HEK293 (cell line): Measurements from ENCODE around the gene ELOVL1.

Experiments used
- CTCF ChIA-PET: fragments of 350-600 bp; formaldehyde crosslinking; extraction: SDS; loops from one replicate; lab custom pipeline; 2021; ENCODE audit warnings: antibody characterized with exemption; lab: Yijun Ruan, JAX
- POLR2A ChIA-PET: fragments of 300-600 bp; formaldehyde crosslinking; extraction: SDS; loops from one replicate; lab custom pipeline; 2020; ENCODE audit warnings: antibody characterized with exemption, inconsistent platforms; lab: Yijun Ruan, JAX
- H3K27ac ChIP-seq: fragments of 200-500 bp; sonication (Bioruptor generic); 2 replicates; pipeline ENCODE4 v1.5.1; 2014; ENCODE audit warnings: low read depth, low read length, control low read depth, inconsistent platforms; ENCODE audit errors: extremely low read depth
- H3K36me3 ChIP-seq, 2 experiments: fragments of 200-500 bp in 1 of 2; sonication (Bioruptor generic) in 1 of 2; 1 replicate in 1 of 2; 2 replicates in 1 of 2; pipeline ENCODE4 v1.5.1; 2014 to 2017; ENCODE audit warnings: inconsistent platforms in 2 of 2, low read length in 2 of 2; ENCODE audit not compliant: control insufficient read depth in 2 of 2, insufficient read depth in 1 of 2
- H3K4me1 ChIP-seq: fragments of 200-500 bp; sonication (Bioruptor generic); 2 replicates; pipeline ENCODE4 v1.5.1; 2014; ENCODE audit warnings: mild to moderate bottlenecking, low read length, inconsistent platforms; ENCODE audit not compliant: control insufficient read depth, insufficient read depth
- H3K4me3 ChIP-seq: 2 replicates; pipeline ENCODE4 v1.5.1; 2011; ENCODE audit warnings: low read depth, mild to moderate bottlenecking, control low read depth, low read length, moderate library complexity
- H3K9me3 ChIP-seq: fragments of 200-500 bp; sonication (Bioruptor generic); 2 replicates; pipeline ENCODE4 v1.5.1; 2014; ENCODE audit warnings: low read depth, low read length, inconsistent platforms; ENCODE audit not compliant: control insufficient read depth, insufficient read depth
- EGR2 ChIP-seq: fragments of 450-650 bp; formaldehyde crosslinking; IDR thresholded peaks from 2 replicates; pipeline ENCODE4 v1.5.1; 2016; ENCODE audit warnings: low read depth, missing biosample characterization, missing genetic modification characterization
- MZF1 ChIP-seq: fragments of 450-650 bp; formaldehyde crosslinking; IDR thresholded peaks from 2 replicates; pipeline ENCODE4 v1.5.1; 2017; ENCODE audit warnings: missing biosample characterization, missing genetic modification characterization, borderline replicate concordance
- OVOL3 ChIP-seq: fragments of 450-650 bp; formaldehyde crosslinking; IDR thresholded peaks from 2 replicates; pipeline ENCODE4 v1.5.1; 2016; ENCODE audit warnings: missing biosample characterization, missing genetic modification characterization
- SALL2 ChIP-seq: fragments of 450-650 bp; formaldehyde crosslinking; IDR thresholded peaks from 2 replicates; pipeline ENCODE4 v1.5.0; 2017; ENCODE audit warnings: missing biosample characterization, mild to moderate bottlenecking, missing genetic modification characterization, borderline replicate concordance
- SCRT1 ChIP-seq: fragments of 450-650 bp; formaldehyde crosslinking; IDR thresholded peaks from 2 replicates; pipeline ENCODE4 v1.5.1; 2016; ENCODE audit warnings: missing biosample characterization, missing genetic modification characterization, borderline replicate concordance
- SCRT2 ChIP-seq: fragments of 450-650 bp; formaldehyde crosslinking; IDR thresholded peaks from 2 replicates; pipeline ENCODE4 v1.5.1; 2016; ENCODE audit warnings: missing biosample characterization, missing genetic modification characterization
- SP7 ChIP-seq: fragments of 450-650 bp; formaldehyde crosslinking; IDR thresholded peaks from 2 replicates; pipeline ENCODE4 v1.5.1; 2016; ENCODE audit warnings: missing biosample characterization, missing genetic modification characterization
- TCF7L2 ChIP-seq: IDR thresholded peaks from 2 replicates; pipeline ENCODE4 v1.6.1; 2011; ENCODE audit warnings: low read depth, mild to moderate bottlenecking, inconsistent platforms, low read length, moderate library complexity, borderline replicate concordance
- TRIM28 ChIP-seq: IDR thresholded peaks from 2 replicates; pipeline ENCODE4 v1.6.1; 2011; ENCODE audit warnings: low read length, control low read depth, borderline replicate concordance
- WT1 ChIP-seq: fragments of 450-650 bp; formaldehyde crosslinking; IDR thresholded peaks from 2 replicates; pipeline ENCODE4 v1.5.1; 2016; ENCODE audit warnings: missing biosample characterization, missing genetic modification characterization
- ZBTB48 ChIP-seq: fragments of 450-650 bp; formaldehyde crosslinking; IDR thresholded peaks from 2 replicates; pipeline ENCODE4 v1.5.1; 2016; ENCODE audit warnings: missing biosample characterization, missing genetic modification characterization
- ZFP69B ChIP-seq: fragments of 450-650 bp; formaldehyde crosslinking; IDR thresholded peaks from 2 replicates; pipeline ENCODE4 v1.5.1; 2016; ENCODE audit warnings: missing biosample characterization, missing genetic modification characterization
- ZNF121 ChIP-seq: fragments of 450-650 bp; formaldehyde crosslinking; IDR thresholded peaks from 2 replicates; pipeline ENCODE4 v1.5.1; 2016; ENCODE audit warnings: missing biosample characterization, missing genetic modification characterization
- ZNF133 ChIP-seq: fragments of 450-650 bp; formaldehyde crosslinking; IDR thresholded peaks from 2 replicates; pipeline ENCODE4 v1.5.1; 2016; ENCODE audit warnings: missing biosample characterization, missing genetic modification characterization
- ZNF155 ChIP-seq: fragments of 450-650 bp; formaldehyde crosslinking; IDR thresholded peaks from 2 replicates; pipeline ENCODE4 v1.5.1; 2016; ENCODE audit warnings: missing biosample characterization, missing genetic modification characterization
- ZNF157 ChIP-seq: fragments of 450-650 bp; formaldehyde crosslinking; IDR thresholded peaks from 2 replicates; pipeline ENCODE4 v1.5.1; 2016; ENCODE audit warnings: missing biosample characterization, missing genetic modification characterization
- ZNF24 ChIP-seq: fragments of 450-650 bp; formaldehyde crosslinking; IDR thresholded peaks from 2 replicates; pipeline ENCODE4 v1.5.1; 2016; ENCODE audit warnings: missing biosample characterization, missing genetic modification characterization
- ZNF248 ChIP-seq: fragments of 450-650 bp; formaldehyde crosslinking; IDR thresholded peaks from 2 replicates; pipeline ENCODE4 v1.5.1; 2017; ENCODE audit warnings: missing biosample characterization, missing genetic modification characterization
- ZNF335 ChIP-seq: fragments of 450-650 bp; formaldehyde crosslinking; conservative IDR thresholded peaks from 2 replicates; pipeline ENCODE4 v1.5.1; 2016; ENCODE audit warnings: missing biosample characterization, missing genetic modification characterization
- ZNF404 ChIP-seq: fragments of 450-650 bp; formaldehyde crosslinking; IDR thresholded peaks from 2 replicates; pipeline ENCODE4 v1.5.1; 2017; ENCODE audit warnings: missing biosample characterization, missing genetic modification characterization
- ZNF416 ChIP-seq: fragments of 450-650 bp; formaldehyde crosslinking; IDR thresholded peaks from 2 replicates; pipeline ENCODE4 v1.5.1; 2016; ENCODE audit warnings: missing biosample characterization, missing genetic modification characterization
- ZNF529 ChIP-seq: fragments of 450-650 bp; formaldehyde crosslinking; IDR thresholded peaks from 2 replicates; pipeline ENCODE4 v1.5.1; 2017; ENCODE audit warnings: missing genetic modification characterization, missing biosample characterization; ENCODE audit not compliant: insufficient replicate concordance
- ZNF560 ChIP-seq: fragments of 450-650 bp; formaldehyde crosslinking; IDR thresholded peaks from 2 replicates; pipeline ENCODE4 v1.5.1; 2017; ENCODE audit warnings: missing biosample characterization, missing genetic modification characterization, borderline replicate concordance
- ZNF626 ChIP-seq: fragments of 450-650 bp; sonication (Bioruptor Pico); formaldehyde crosslinking; IDR thresholded peaks from 2 replicates; pipeline ENCODE4 v1.5.1; 2018; ENCODE audit warnings: missing biosample characterization, missing genetic modification characterization, inconsistent platforms
- ZNF707 ChIP-seq: fragments of 450-650 bp; formaldehyde crosslinking; IDR thresholded peaks from 2 replicates; pipeline ENCODE4 v1.5.1; 2016; ENCODE audit warnings: missing biosample characterization, missing genetic modification characterization
- ZNF768 ChIP-seq: fragments of 450-650 bp; formaldehyde crosslinking; IDR thresholded peaks from 2 replicates; pipeline ENCODE4 v1.5.1; 2018; ENCODE audit warnings: missing biosample characterization, mild to moderate bottlenecking, missing genetic modification characterization
- TF ChIP-seq, protein P1 (sequence below): fragments of 450-650 bp; formaldehyde crosslinking; IDR thresholded peaks from 2 replicates; pipeline ENCODE4 v1.5.1; 2016; ENCODE audit warnings: missing biosample characterization, missing genetic modification characterization

The ELOVL1 gene

DNA sequence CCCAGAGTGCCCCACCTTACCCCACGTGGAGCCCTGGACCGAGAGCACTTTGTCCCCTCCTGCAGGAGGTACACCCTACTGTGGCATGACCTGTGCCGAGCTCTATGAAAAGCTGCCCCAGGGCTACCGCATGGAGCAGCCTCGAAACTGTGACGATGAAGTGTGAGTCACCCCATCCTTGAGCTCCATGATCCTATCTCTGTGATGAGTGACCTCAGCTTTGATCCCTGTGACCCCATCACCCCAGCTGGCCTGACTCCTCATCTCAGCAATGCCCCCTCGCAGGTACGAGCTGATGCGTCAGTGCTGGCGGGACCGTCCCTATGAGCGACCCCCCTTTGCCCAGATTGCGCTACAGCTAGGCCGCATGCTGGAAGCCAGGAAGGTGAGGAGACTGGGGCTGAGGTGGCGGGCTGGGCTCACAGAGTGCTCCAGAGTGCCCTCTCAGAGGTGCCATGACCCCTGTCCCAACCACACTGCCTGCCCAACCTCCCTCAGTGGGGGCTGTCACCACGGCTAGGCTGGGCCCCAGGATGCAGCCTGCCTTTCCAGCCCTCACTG, 46.4 kb downstream of the ELOVL1 start:
- CTCF ChIA-PET = no interaction called here
- Histone ChIP-seq H3K4me1 (no peaks in the 10 kb centered on the region), H3K36me3 (no peaks in the 10 kb centered on the region), H3K27ac (no peak overlapping the region), H3K4me3 (no peak overlapping the region), H3K9me3 (no peaks in the 10 kb centered on the region)
- POLR2A ChIA-PET = interaction anchor here (0.5 kb wide), 1 partner anchor 45 kb away, joined by 3 read pairs; no protein-coding TSS in a partner anchor
- TF ChIP-seq OVOL3 (tag by site-specific recombination) (no peak), ZNF529 (tag by site-specific recombination) (no peak), ZNF155 (tag by site-specific recombination) (no peak), ZNF121 (tag by site-specific recombination) (no peak), TCF7L2 (no peak), EGR2 (tag by site-specific recombination) (no peak), ZNF248 (tag by site-specific recombination) (no peak), MZF1 (no peak)

DNA sequence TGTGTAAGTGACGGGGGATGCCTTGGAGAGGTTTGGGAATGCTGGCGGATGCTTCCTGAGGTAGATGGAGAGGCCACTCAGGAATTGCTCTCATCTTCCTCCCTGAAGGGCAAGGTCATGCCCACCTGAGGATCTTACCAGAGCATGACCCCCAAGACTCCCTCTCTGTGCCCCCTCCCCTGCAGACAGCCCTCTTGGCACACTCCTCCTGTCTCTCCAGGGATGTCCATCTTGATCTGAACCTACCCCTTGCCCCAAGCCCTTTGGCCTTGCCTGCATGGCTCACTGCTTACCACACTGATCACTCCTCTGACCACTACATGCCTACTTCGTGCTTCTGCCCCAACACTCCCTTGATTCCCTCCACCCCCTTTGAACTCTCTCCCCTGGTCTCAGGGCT, 48.0 kb downstream of the ELOVL1 start:
- Histone ChIP-seq H3K4me3 (no peak overlapping the region), H3K36me3 (no peaks in the 10 kb centered on the region)
- no peak for TF ChIP-seq ZNF768
- no peak for TF ChIP-seq TCF7L2
- no peak for TF ChIP-seq ZNF707 (tag by site-specific recombination)
- no peak for TF ChIP-seq ZNF133 (tag by site-specific recombination)
- TF ChIP-seq WT1 (tag by site-specific recombination) = no peak
- TF ChIP-seq ZNF529 (tag by site-specific recombination) = no peak
- TF ChIP-seq TRIM28 = no peak
- TF ChIP-seq, protein P1, sequence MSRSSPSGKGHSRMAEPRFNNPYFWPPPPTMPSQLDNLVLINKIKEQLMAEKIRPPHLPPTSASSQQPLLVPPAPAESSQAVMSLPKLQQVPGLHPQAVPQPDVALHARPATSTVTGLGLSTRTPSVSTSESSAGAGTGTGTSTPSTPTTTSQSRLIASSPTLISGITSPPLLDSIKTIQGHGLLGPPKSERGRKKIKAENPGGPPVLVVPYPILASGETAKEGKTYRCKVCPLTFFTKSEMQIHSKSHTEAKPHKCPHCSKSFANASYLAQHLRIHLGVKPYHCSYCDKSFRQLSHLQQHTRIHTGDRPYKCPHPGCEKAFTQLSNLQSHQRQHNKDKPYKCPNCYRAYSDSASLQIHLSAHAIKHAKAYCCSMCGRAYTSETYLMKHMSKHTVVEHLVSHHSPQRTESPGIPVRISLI = no peak
- TF ChIP-seq ZBTB48 (tag by site-specific recombination) = no peak
- TF ChIP-seq ZNF121 (tag by site-specific recombination) = no peak
- no peak for TF ChIP-seq ZNF560
- no peak for TF ChIP-seq SALL2
- TF ChIP-seq ZNF335 (tag by site-specific recombination) = no peak
- no peak for TF ChIP-seq SP7 (tag by site-specific recombination)
- TF ChIP-seq ZNF157 (tag by site-specific recombination) = no peak
- TF ChIP-seq ZNF24 = no peak
- TF ChIP-seq ZFP69B (tag by site-specific recombination) = no peak
- TF ChIP-seq, all 188 proteins: peak for 0
- no peaks in the 10 kb centered on the region for H3K4me1 ChIP-seq
- no peak overlapping the region for H3K27ac ChIP-seq
- ChIA-PET CTCF (no interaction called here), POLR2A (no interaction called here)
- H3K9me3 ChIP-seq = no peaks in the 10 kb centered on the region

DNA sequence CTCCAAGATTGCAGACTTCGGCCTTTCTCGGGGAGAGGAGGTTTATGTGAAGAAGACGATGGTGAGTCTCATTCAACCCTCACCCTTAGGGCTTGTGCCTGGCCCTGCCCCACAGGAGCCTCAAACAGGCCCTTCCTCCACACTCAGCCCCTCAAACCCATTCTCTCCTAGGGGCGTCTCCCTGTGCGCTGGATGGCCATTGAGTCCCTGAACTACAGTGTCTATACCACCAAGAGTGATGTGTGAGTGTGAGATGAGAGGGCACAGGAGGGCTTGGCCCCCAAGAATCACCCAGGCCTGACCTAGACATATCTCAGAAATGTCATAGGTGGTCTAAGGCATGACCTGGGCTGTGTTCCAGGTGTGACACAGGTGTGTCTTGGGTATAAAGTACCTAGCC, 48.5 kb downstream of the ELOVL1 start:
- ChIA-PET CTCF (no interaction called here), POLR2A (no interaction called here)
- TF ChIP-seq SCRT2 (tag by site-specific recombination) (no peak), SCRT1 (tag by site-specific recombination) (no peak), ZNF626 (tag by site-specific recombination) (no peak), ZNF404 (tag by site-specific recombination) (no peak), ZNF416 (tag by site-specific recombination) (no peak), MZF1 (no peak)
- Histone ChIP-seq H3K27ac (no peak overlapping the region), H3K9me3 (no peaks in the 10 kb centered on the region), H3K4me3 (no peak overlapping the region), H3K4me1 (no peaks in the 10 kb centered on the region), H3K36me3 (no peaks in the 10 kb centered on the region)
